SU-DHL-6 (cell line): ENCODE results near the gene TNFRSF18.

Experiments used
- CTCF ChIP-seq: fragments of 200-600 bp; sonication (generic); IDR thresholded peaks from one replicate; pipeline ENCODE4 v1.5.1; 2017; ENCODE audit warnings: antibody characterized with exemption, mild to moderate bottlenecking, low read length, moderate library complexity; ENCODE audit not compliant: insufficient read depth, poor library complexity, severe bottlenecking
- EZH2phosphoT487 ChIP-seq: fragments of 200-600 bp; sonication (generic), shearing (Covaris generic); conservative IDR thresholded peaks from 2 replicates; pipeline ENCODE4 v1.6.1; 2018; ENCODE audit warnings: mild to moderate bottlenecking, antibody characterized with exemption, low read length, moderate library complexity, mixed read lengths

- no peak for TF ChIP-seq CTCF
- TF ChIP-seq EZH2phosphoT487, result no peak
Observed at GRCh38 chr1:1206376-1206965, at the start of gene TNFRSF18.
